Stimulated activated CD4-positive, alpha-beta T cell treated with anti-CD3 and anti-CD28 coated beads, TNF-alpha, amount 100 ng/mL, for 48 hours (primary cell): ENCODE results near the gene NFE2L1.

Source experiments
- DNase-seq, 3 donors: peaks; one replicate each; pipeline ENCODE4 v3.0.0-alpha.2; 2020; ENCODE audit warnings: low read depth in 3 of 3

The NFE2L1 gene

GRCh38 chr17:48047113-48047740 is 932 bp upstream of the NFE2L1 start:
- no peak for DNase-seq

GRCh38 chr17:48048384-48049126 is 396 bp downstream of the NFE2L1 start:
- no peak for DNase-seq

- no peak for DNase-seq
Measured at GRCh38 chr17:48051283-48051682, 3.1 kb downstream of the NFE2L1 start.

- DNase-seq, result no peak
Measured at GRCh38 chr17:48051706-48052486, 3.7 kb downstream of the NFE2L1 start.

- no peak for DNase-seq
Measured at GRCh38 chr17:48052956-48053757, 5.0 kb downstream of the NFE2L1 start.

- no peak for DNase-seq
Measured at GRCh38 chr17:48053758-48054237, 5.6 kb downstream of the NFE2L1 start.

GRCh38 chr17:48054238-48055185 is 6.4 kb downstream of the NFE2L1 start:
- DNase-seq, result no peak

GRCh38 chr17:48055531-48056245 is 7.5 kb downstream of the NFE2L1 start:
- DNase-seq, result peak; percentile 27 to 41 (median 36)

- DNase-seq, result no peak
Measured at GRCh38 chr17:48056246-48056745, 8.1 kb downstream of the NFE2L1 start.

- no peak for DNase-seq
Measured at GRCh38 chr17:48056879-48057278, 8.7 kb downstream of the NFE2L1 start.

- DNase-seq, result no peak
Measured at GRCh38 chr17:48057626-48058025, 9.5 kb downstream of the NFE2L1 start.

GRCh38 chr17:48058393-48059124 is 10.4 kb downstream of the NFE2L1 start:
- DNase-seq, result no peak

- DNase-seq, result no peak
Measured at GRCh38 chr17:48059125-48059668, 11.0 kb downstream of the NFE2L1 start.

GRCh38 chr17:48060249-48060648 is 12.1 kb downstream of the NFE2L1 start:
- no peak for DNase-seq

- no peak for DNase-seq
Measured at GRCh38 chr17:48062273-48062672, 14.1 kb downstream of the NFE2L1 start.

GRCh38 chr17:48064638-48065037 is 16.5 kb downstream of the NFE2L1 start:
- DNase-seq, result no peak

GRCh38 chr17:48066192-48066591 is 18.0 kb downstream of the NFE2L1 start:
- DNase-seq, result no peak

GRCh38 chr17:48066656-48067055 is 18.5 kb downstream of the NFE2L1 start:
- no peak for DNase-seq

- DNase-seq, result no peak
Measured at GRCh38 chr17:48067245-48067644, 19.1 kb downstream of the NFE2L1 start.
